ENCODE data around the gene BCL2L2. TPM values are rescaled to one million over a fixed set of nuclear protein-coding genes. Genes with fewer than 3 reads are reported as not detected.

Gene BCL2L2
- total and polyA plus RNA-seq, 9 of the 15 experiments (the other 6 are each of a cell fraction or from before 2014, with no cell fraction given), result 2.6 to 32.5 (median 14.7) TPM

GRCh38 chr14:23301969-23302289 lies 4.7 kb upstream of the BCL2L2 start (continued):
- peak; percentile 95 for TF ChIP-seq L3MBTL2 (IDR thresholded peaks at IDR 0.05)
- no peak; the same call in 1 of the 2 replicates for TF ChIP-seq ZNF511 (CRISPR knock-in tag; IDR thresholded peaks at IDR 0.05)
- TF ChIP-seq HNRNPK (IDR thresholded peaks at IDR 0.05; ENCODE audit: low read depth, low read length, poor library complexity, severe bottlenecking), result peak; percentile 2
- TF ChIP-seq, protein P1, sequence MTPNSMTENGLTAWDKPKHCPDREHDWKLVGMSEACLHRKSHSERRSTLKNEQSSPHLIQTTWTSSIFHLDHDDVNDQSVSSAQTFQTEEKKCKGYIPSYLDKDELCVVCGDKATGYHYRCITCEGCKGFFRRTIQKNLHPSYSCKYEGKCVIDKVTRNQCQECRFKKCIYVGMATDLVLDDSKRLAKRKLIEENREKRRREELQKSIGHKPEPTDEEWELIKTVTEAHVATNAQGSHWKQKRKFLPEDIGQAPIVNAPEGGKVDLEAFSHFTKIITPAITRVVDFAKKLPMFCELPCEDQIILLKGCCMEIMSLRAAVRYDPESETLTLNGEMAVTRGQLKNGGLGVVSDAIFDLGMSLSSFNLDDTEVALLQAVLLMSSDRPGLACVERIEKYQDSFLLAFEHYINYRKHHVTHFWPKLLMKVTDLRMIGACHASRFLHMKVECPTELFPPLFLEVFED (CRISPR knock-in tag; conservative IDR thresholded peaks at IDR 0.05), result no peak
- TF ChIP-seq, protein P2, sequence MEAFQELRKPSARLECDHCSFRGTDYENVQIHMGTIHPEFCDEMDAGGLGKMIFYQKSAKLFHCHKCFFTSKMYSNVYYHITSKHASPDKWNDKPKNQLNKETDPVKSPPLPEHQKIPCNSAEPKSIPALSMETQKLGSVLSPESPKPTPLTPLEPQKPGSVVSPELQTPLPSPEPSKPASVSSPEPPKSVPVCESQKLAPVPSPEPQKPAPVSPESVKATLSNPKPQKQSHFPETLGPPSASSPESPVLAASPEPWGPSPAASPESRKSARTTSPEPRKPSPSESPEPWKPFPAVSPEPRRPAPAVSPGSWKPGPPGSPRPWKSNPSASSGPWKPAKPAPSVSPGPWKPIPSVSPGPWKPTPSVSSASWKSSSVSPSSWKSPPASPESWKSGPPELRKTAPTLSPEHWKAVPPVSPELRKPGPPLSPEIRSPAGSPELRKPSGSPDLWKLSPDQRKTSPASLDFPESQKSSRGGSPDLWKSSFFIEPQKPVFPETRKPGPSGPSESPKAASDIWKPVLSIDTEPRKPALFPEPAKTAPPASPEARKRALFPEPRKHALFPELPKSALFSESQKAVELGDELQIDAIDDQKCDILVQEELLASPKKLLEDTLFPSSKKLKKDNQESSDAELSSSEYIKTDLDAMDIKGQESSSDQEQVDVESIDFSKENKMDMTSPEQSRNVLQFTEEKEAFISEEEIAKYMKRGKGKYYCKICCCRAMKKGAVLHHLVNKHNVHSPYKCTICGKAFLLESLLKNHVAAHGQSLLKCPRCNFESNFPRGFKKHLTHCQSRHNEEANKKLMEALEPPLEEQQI (IDR thresholded peaks at IDR 0.05), result no peak
- TF ChIP-seq ZBTB33 (CRISPR knock-in tag; IDR thresholded peaks at IDR 0.05), result no peak
- TF ChIP-seq, protein P3, sequence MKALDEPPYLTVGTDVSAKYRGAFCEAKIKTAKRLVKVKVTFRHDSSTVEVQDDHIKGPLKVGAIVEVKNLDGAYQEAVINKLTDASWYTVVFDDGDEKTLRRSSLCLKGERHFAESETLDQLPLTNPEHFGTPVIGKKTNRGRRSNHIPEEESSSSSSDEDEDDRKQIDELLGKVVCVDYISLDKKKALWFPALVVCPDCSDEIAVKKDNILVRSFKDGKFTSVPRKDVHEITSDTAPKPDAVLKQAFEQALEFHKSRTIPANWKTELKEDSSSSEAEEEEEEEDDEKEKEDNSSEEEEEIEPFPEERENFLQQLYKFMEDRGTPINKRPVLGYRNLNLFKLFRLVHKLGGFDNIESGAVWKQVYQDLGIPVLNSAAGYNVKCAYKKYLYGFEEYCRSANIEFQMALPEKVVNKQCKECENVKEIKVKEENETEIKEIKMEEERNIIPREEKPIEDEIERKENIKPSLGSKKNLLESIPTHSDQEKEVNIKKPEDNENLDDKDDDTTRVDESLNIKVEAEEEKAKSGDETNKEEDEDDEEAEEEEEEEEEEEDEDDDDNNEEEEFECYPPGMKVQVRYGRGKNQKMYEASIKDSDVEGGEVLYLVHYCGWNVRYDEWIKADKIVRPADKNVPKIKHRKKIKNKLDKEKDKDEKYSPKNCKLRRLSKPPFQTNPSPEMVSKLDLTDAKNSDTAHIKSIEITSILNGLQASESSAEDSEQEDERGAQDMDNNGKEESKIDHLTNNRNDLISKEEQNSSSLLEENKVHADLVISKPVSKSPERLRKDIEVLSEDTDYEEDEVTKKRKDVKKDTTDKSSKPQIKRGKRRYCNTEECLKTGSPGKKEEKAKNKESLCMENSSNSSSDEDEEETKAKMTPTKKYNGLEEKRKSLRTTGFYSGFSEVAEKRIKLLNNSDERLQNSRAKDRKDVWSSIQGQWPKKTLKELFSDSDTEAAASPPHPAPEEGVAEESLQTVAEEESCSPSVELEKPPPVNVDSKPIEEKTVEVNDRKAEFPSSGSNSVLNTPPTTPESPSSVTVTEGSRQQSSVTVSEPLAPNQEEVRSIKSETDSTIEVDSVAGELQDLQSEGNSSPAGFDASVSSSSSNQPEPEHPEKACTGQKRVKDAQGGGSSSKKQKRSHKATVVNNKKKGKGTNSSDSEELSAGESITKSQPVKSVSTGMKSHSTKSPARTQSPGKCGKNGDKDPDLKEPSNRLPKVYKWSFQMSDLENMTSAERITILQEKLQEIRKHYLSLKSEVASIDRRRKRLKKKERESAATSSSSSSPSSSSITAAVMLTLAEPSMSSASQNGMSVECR (CRISPR knock-in tag; IDR thresholded peaks at IDR 0.05), result 0 out of 2 replicates have a peak, but pooled peaks have one; percentile 25
- peak; percentile 86; the same call in 1 of the 2 replicates for TF ChIP-seq ZNF830 (CRISPR knock-in tag; IDR thresholded peaks at IDR 0.05)
- TF ChIP-seq, protein P4, sequence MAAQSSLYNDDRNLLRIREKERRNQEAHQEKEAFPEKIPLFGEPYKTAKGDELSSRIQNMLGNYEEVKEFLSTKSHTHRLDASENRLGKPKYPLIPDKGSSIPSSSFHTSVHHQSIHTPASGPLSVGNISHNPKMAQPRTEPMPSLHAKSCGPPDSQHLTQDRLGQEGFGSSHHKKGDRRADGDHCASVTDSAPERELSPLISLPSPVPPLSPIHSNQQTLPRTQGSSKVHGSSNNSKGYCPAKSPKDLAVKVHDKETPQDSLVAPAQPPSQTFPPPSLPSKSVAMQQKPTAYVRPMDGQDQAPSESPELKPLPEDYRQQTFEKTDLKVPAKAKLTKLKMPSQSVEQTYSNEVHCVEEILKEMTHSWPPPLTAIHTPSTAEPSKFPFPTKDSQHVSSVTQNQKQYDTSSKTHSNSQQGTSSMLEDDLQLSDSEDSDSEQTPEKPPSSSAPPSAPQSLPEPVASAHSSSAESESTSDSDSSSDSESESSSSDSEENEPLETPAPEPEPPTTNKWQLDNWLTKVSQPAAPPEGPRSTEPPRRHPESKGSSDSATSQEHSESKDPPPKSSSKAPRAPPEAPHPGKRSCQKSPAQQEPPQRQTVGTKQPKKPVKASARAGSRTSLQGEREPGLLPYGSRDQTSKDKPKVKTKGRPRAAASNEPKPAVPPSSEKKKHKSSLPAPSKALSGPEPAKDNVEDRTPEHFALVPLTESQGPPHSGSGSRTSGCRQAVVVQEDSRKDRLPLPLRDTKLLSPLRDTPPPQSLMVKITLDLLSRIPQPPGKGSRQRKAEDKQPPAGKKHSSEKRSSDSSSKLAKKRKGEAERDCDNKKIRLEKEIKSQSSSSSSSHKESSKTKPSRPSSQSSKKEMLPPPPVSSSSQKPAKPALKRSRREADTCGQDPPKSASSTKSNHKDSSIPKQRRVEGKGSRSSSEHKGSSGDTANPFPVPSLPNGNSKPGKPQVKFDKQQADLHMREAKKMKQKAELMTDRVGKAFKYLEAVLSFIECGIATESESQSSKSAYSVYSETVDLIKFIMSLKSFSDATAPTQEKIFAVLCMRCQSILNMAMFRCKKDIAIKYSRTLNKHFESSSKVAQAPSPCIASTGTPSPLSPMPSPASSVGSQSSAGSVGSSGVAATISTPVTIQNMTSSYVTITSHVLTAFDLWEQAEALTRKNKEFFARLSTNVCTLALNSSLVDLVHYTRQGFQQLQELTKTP (IDR thresholded peaks at IDR 0.05; ENCODE audit: low read depth in 1 of 2, partially characterized antibody in 2 of 2), result no peak
- TF ChIP-seq KAT2B (IDR thresholded peaks at IDR 0.05; ENCODE audit: low read depth, low read length), result no peak
- no peak for TF ChIP-seq ZNF282 (CRISPR knock-in tag; IDR thresholded peaks at IDR 0.05)
- no peak for TF ChIP-seq CBX5 (IDR thresholded peaks at IDR 0.05; ENCODE audit: borderline replicate concordance, low read depth)

Data from K562 (cell line).